WTC11 (cell line): Measurements from ENCODE around the gene DUSP2. TPM values are rescaled to one million over a fixed set of nuclear protein-coding genes. Genes with fewer than 3 reads are reported as not detected.

Experiments used
- ATAC-seq: fragments of 200-7000 bp; cut with Tn5 transposase; 2 replicates; pipeline ENCODE4 v1.10.0; 2021; ENCODE audit warnings: mild to moderate bottlenecking, moderate library complexity
- CTCF ChIA-PET: fragments of 300-600 bp; sonication (Branson Sonifier 250); formaldehyde crosslinking; loops from one replicate; lab custom pipeline; 2021; ENCODE audit warnings: antibody characterized with exemption; lab: Charles Lee
- POLR2A ChIA-PET: fragments of 350-600 bp; sonication (Branson Sonifier 250); formaldehyde crosslinking; loops from one replicate; lab custom pipeline; 2021; ENCODE audit warnings: antibody characterized with exemption; lab: Charles Lee
- DNase-seq: peaks from one replicate; pipeline ENCODE4 v3.0.0; 2021; ENCODE audit warnings: low spot score
- H3K27ac Mint-ChIP-seq: 2 replicates; pipeline ENCODE4 v1.8.0; 2021; ENCODE audit warnings: mixed read lengths
- H3K27me3 Mint-ChIP-seq: 2 replicates; pipeline ENCODE4 v1.8.0; 2021; ENCODE audit warnings: low read depth, mild to moderate bottlenecking, moderate library complexity, mixed read lengths
- H3K36me3 Mint-ChIP-seq: 2 replicates; pipeline ENCODE4 v1.8.0; 2021; ENCODE audit warnings: mixed read lengths
- H3K4me1 Mint-ChIP-seq: 2 replicates; pipeline ENCODE4 v1.8.0; 2022; ENCODE audit warnings: mixed read lengths
- H3K4me3 Mint-ChIP-seq: 2 replicates; pipeline ENCODE4 v1.8.0; 2021; ENCODE audit warnings: mild to moderate bottlenecking, moderate library complexity, mixed read lengths
- H3K9me3 Mint-ChIP-seq: 2 replicates; pipeline ENCODE4 v1.8.0; 2021; ENCODE audit warnings: mixed read lengths
- AFF4 ChIP-seq: sonication (generic); formaldehyde crosslinking; IDR thresholded peaks from 2 replicates; pipeline ENCODE4 v1.8.1; 2023; ENCODE audit warnings: mild to moderate bottlenecking, missing genetic modification reagents, borderline replicate concordance
- ARID4B ChIP-seq: sonication (generic); formaldehyde crosslinking; IDR thresholded peaks from 2 replicates; pipeline ENCODE4 v1.8.0; 2023; ENCODE audit warnings: missing genetic modification reagents, mild to moderate bottlenecking, borderline replicate concordance
- CBFB ChIP-seq: sonication (generic); formaldehyde crosslinking; IDR thresholded peaks from 2 replicates; pipeline ENCODE4 v1.8.1; 2022; ENCODE audit warnings: mild to moderate bottlenecking, low read depth, missing genetic modification reagents
- CDX4 ChIP-seq: fragments of 250-450 bp; sonication (Bioruptor Pico); IDR thresholded peaks from 2 replicates; pipeline ENCODE4 v1.9.0; 2021; ENCODE audit warnings: moderate library complexity, mild to moderate bottlenecking, inconsistent platforms, borderline replicate concordance
- E2F1 ChIP-seq: sonication (generic); formaldehyde crosslinking; IDR thresholded peaks from 2 replicates; pipeline ENCODE4 v1.8.0; 2022; ENCODE audit warnings: mild to moderate bottlenecking, missing genetic modification reagents
- E2F5 ChIP-seq: sonication (generic); formaldehyde crosslinking; IDR thresholded peaks from 2 replicates; pipeline ENCODE4 v1.8.1; 2022; ENCODE audit warnings: mild to moderate bottlenecking, moderate library complexity, missing genetic modification reagents
- EMX1 ChIP-seq: fragments of 250-450 bp; sonication (Bioruptor Pico); IDR thresholded peaks from 2 replicates; pipeline ENCODE4 v1.8.0; 2021; ENCODE audit warnings: mild to moderate bottlenecking
- GRHL2 ChIP-seq: fragments of 250-450 bp; sonication (Bioruptor Pico); IDR thresholded peaks from 2 replicates; pipeline ENCODE4 v1.8.0; 2022; ENCODE audit warnings: mild to moderate bottlenecking, moderate library complexity; ENCODE audit not compliant: insufficient replicate concordance, severe bottlenecking
- HMGA2 ChIP-seq: fragments of 250-450 bp; sonication (Bioruptor Pico); IDR thresholded peaks from 2 replicates; pipeline ENCODE4 v1.4.0; 2021; ENCODE audit warnings: mild to moderate bottlenecking, moderate library complexity
- JAZF1 ChIP-seq: fragments of 250-450 bp; sonication (Bioruptor Pico); IDR thresholded peaks from 2 replicates; pipeline ENCODE4 v1.9.0; 2021; ENCODE audit warnings: moderate library complexity, mild to moderate bottlenecking, inconsistent platforms
- JUN ChIP-seq: sonication (generic); formaldehyde crosslinking; IDR thresholded peaks from 2 replicates; pipeline ENCODE4 v1.8.0; 2023; ENCODE audit warnings: mild to moderate bottlenecking, missing genetic modification reagents
- NFE2L1 ChIP-seq: sonication (generic); formaldehyde crosslinking; IDR thresholded peaks from 2 replicates; pipeline ENCODE4 v1.8.1; 2023; ENCODE audit warnings: missing genetic modification reagents
- NR3C1 ChIP-seq: sonication (generic); formaldehyde crosslinking; conservative IDR thresholded peaks from 2 replicates; pipeline ENCODE4 v1.8.1; 2023; ENCODE audit warnings: low read depth, mild to moderate bottlenecking, missing genetic modification reagents
- TCF7 ChIP-seq: sonication (generic); formaldehyde crosslinking; IDR thresholded peaks from 2 replicates; pipeline ENCODE4 v1.8.0; 2022; ENCODE audit warnings: mild to moderate bottlenecking, low read depth, missing genetic modification reagents, moderate library complexity
- TEAD1 ChIP-seq: sonication (generic); formaldehyde crosslinking; IDR thresholded peaks from 2 replicates; pipeline ENCODE4 v1.8.0; 2022; ENCODE audit warnings: mild to moderate bottlenecking, missing genetic modification reagents
- USF2 ChIP-seq: sonication (generic); formaldehyde crosslinking; IDR thresholded peaks from 2 replicates; pipeline ENCODE4 v1.8.1; 2023; ENCODE audit warnings: mild to moderate bottlenecking, missing genetic modification reagents, moderate library complexity
- ZNF121 ChIP-seq: sonication (generic); formaldehyde crosslinking; IDR thresholded peaks from 2 replicates; pipeline ENCODE4 v1.8.0; 2023; ENCODE audit warnings: missing genetic modification reagents
- ZNF263 ChIP-seq: sonication (generic); formaldehyde crosslinking; IDR thresholded peaks from 2 replicates; pipeline ENCODE4 v1.8.1; 2022; ENCODE audit warnings: low read depth, mild to moderate bottlenecking, moderate library complexity, missing genetic modification reagents
- ZNF423 ChIP-seq: fragments of 250-450 bp; sonication (Bioruptor Pico); IDR thresholded peaks from 2 replicates; pipeline ENCODE4 v2.1.2; 2022; ENCODE audit warnings: mild to moderate bottlenecking, moderate library complexity
- total RNA-seq: library from RNA; stranded (reverse); gene quantifications from 3 replicates; pipeline ENCODE4 v1.2.3, GENCODE V29; 2021

The DUSP2 gene
- total RNA-seq, 1 experiment from 2014 or later = 4.7 TPM

- TF ChIP-seq CDX4 (no peak), TEAD1 (CRISPR knock-in tag) (no peak)
These were observed 19.4 kb upstream of the DUSP2 start (continued) for GRCh38 chr2:96164459-96165184.

- TF ChIP-seq ZNF423 (CRISPR knock-in tag) = no peak
- ChIA-PET POLR2A (no interaction called here), CTCF (interaction anchor here (1.0 to 2.1 kb wide), 5 partner anchors 10 to 47 kb away, joined by 3 to 11 read pairs (median 4); partner anchors contain the start of genes ADRA2B and ASTL)
- DNase-seq (no peak), ATAC-seq (no peak)
- Mint-ChIP-seq H3K4me3 (no peak overlapping the region), H3K27me3 (no peaks in the 10 kb centered on the region; the same call in 1 of the 2 replicates), H3K27ac (no peak overlapping the region), H3K9me3 (peaks cover 4% of the 10 kb centered on the region; the same call in 1 of the 2 replicates), H3K36me3 (no peaks in the 10 kb centered on the region), H3K4me1 (peaks cover 22% of the 10 kb centered on the region)
These were observed 18.7 kb upstream of the DUSP2 start for GRCh38 chr2:96163768-96164429.

GRCh38 chr2:96163415-96163767 lies 18.2 kb upstream of the DUSP2 start:
- ChIA-PET POLR2A (no interaction called here), CTCF (interaction anchor here (1.0 to 2.1 kb wide), 5 partner anchors 11 to 47 kb away, joined by 3 to 11 read pairs (median 4); partner anchors contain the start of genes ADRA2B and ASTL)
- peaks cover 23% of the 10 kb centered on the region for H3K4me1 Mint-ChIP-seq
- DNase-seq (no peak), ATAC-seq (no peak)
- no peaks in the 10 kb centered on the region; the same call in 1 of the 2 replicates for H3K27me3 Mint-ChIP-seq
- no peak overlapping the region for H3K27ac Mint-ChIP-seq
- H3K4me3 Mint-ChIP-seq = no peak overlapping the region
- H3K9me3 Mint-ChIP-seq = peaks cover 3% of the 10 kb centered on the region; the same call in 1 of the 2 replicates
- H3K36me3 Mint-ChIP-seq = no peaks in the 10 kb centered on the region
- TF ChIP-seq NR3C1 (CRISPR knock-in tag) (no peak), GRHL2 (CRISPR knock-in tag) (no peak), ARID4B (CRISPR knock-in tag) (no peak), E2F1 (no peak), HMGA2 (CRISPR knock-in tag) (no peak), CBFB (CRISPR knock-in tag) (no peak), EMX1 (no peak), ZNF121 (CRISPR knock-in tag) (no peak), ZNF263 (CRISPR knock-in tag) (no peak), JAZF1 (CRISPR knock-in tag) (no peak), E2F5 (CRISPR knock-in tag) (no peak), JUN (CRISPR knock-in tag) (no peak), NFE2L1 (CRISPR knock-in tag) (no peak), TCF7 (no peak), AFF4 (CRISPR knock-in tag) (no peak), USF2 (no peak)
